B cell (primary cell): ENCODE data around the gene PODXL.

Experiments
- EZH2 ChIP-seq: IDR thresholded peaks from 2 replicates; pipeline ENCODE4 v1.6.1; 2012; ENCODE audit warnings: borderline replicate concordance, low read depth, mild to moderate bottlenecking, moderate library complexity, low read length; ENCODE audit not compliant: insufficient read depth, poor library complexity, severe bottlenecking
- TF ChIP-seq, protein P1 (sequence below): fragments of 200-600 bp; IDR thresholded peaks from one replicate; pipeline ENCODE4 v1.8.0; 2022; ENCODE audit warnings: antibody characterized with exemption, mild to moderate bottlenecking

DNA sequence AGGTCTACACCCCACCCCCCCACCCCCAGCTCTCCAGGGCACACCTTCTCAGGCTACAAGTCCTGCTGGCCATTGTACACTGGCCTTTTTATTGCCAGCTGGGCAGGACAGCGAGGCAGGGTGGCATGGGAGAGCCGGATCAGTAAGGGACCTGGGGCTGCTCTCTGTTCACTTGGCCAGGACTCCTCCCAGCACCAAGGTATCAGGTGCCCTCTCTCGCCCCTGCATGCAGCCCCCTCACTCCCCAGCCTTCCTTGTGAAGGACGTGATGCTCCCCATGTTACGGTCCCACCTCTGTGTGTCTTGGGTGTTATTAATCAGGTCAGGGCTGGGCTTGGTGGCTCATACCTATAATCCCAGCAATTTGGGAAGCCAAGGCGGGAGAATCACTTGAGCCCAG lies 26.3 kb downstream of the PODXL start:
- TF ChIP-seq, protein P1, sequence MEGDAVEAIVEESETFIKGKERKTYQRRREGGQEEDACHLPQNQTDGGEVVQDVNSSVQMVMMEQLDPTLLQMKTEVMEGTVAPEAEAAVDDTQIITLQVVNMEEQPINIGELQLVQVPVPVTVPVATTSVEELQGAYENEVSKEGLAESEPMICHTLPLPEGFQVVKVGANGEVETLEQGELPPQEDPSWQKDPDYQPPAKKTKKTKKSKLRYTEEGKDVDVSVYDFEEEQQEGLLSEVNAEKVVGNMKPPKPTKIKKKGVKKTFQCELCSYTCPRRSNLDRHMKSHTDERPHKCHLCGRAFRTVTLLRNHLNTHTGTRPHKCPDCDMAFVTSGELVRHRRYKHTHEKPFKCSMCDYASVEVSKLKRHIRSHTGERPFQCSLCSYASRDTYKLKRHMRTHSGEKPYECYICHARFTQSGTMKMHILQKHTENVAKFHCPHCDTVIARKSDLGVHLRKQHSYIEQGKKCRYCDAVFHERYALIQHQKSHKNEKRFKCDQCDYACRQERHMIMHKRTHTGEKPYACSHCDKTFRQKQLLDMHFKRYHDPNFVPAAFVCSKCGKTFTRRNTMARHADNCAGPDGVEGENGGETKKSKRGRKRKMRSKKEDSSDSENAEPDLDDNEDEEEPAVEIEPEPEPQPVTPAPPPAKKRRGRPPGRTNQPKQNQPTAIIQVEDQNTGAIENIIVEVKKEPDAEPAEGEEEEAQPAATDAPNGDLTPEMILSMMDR, result no peak
- no peak for TF ChIP-seq EZH2
